Ramos (cell line): ENCODE measurements around the gene PRR5L.

Experiments
- in situ Hi-C: fragments of 300-500 bp; cut with MboI; formaldehyde crosslinking; loops from one replicate; pipeline ENCODE4 v1.14.3; 2022; ENCODE audit warnings: low sequenced_read_pairs; ENCODE audit not compliant: unreplicated experiment

Gene PRR5L, protein sequence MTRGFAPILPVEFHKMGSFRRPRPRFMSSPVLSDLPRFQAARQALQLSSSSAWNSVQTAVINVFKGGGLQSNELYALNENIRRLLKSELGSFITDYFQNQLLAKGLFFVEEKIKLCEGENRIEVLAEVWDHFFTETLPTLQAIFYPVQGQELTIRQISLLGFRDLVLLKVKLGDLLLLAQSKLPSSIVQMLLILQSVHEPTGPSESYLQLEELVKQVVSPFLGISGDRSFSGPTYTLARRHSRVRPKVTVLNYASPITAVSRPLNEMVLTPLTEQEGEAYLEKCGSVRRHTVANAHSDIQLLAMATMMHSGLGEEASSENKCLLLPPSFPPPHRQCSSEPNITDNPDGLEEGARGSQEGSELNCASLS

GRCh38 chr11:36295926-36296325, at the start of gene PRR5L:
TSS of gene PRR5L (plus strand) at chr11:36296288. CDS start at chr11:36401122, 104,834 bp downstream.
- in situ Hi-C loops: loop anchor here (10.0 to 25.0 kb wide), 2 partner anchors 199 to 441 kb away; no protein-coding TSS in a partner anchor

- in situ Hi-C loops: no loop called here
Measured at GRCh38 chr11:36247493-36247892, 48.6 kb upstream of the PRR5L start.

DNA sequence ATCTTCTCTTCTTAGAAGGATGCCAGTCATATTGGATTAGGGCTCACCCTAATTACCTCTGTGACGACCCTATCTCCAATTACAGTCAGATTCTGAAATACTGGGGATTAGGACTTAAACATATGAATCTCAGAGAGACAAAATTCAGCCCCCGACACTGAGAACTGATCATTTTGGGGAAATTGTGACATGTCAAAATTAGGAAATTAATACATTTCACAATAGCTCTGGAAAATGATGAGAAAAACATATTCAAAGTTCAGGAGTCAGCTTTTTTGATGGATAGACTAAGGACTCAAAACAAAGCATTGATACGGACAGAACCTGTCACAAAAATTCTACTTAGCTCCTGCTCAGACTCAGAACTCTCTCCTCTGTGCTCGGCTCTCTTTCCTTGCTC, 47.7 kb upstream of the PRR5L start:
- in situ Hi-C loops: no loop called here

GRCh38 chr11:36249246-36249645, 46.8 kb upstream of the PRR5L start:
- in situ Hi-C loops: no loop called here

- in situ Hi-C loops: no loop called here
Measured at GRCh38 chr11:36251823-36252222, 44.3 kb upstream of the PRR5L start.

DNA sequence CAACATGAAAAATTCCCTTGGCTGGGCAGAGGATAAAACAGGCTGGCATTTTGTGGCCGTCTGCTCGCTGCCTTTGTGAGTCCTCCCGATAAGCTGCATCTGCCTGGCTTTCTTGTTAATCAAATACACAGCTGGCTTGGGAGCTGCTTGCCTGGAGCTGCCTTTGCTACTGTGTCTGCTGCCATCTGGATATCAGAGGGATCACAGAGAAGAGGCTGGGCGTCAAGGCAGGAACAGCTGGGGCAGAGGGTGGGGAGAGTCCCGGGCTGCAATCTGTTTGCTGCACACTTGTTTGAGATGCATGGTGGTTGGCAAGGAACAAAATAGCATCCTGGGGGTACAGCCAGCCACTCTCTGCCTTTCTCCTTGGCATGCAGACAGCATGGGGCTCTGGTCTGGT, 42.9 kb upstream of the PRR5L start:
- in situ Hi-C loops: no loop called here

DNA sequence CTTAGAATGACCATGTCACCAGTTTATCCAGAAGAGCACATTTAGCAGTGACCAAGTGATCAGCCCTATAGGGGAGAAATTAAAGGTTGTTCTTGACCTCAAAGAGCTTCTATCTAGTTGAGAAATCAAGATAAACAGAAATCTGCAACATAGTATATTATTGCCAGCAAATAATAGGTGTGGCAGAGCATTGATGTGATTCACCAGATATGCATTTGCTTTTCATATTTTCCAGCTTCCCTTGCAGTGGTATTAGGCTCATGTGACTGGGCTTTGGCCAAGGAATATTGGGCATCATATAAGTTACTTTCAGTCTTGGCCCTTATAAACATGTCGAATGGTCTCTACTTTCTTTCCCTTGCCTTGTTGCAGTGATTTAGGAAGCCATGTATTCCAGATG, 41.4 kb upstream of the PRR5L start:
- in situ Hi-C loops: no loop called here

DNA sequence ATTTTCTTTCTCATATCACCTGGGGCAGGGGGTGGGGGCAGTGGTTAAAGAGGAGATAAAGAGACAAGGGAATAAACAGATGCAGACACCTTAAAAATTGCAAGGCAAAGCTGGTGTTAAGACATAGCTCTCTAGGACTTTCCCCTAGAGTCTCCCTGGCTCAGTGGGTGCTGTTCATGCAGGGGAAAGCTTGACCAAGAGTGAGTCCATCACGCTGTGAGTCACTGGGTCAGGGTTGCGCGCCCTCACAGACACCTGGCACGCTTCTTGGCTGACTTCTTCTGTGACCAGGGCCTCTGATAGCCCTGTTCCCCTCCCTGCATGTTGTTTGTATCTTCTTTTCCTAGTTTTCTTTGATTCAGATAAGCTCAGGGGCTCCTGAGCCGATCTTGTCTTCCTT, 38.7 kb upstream of the PRR5L start:
- in situ Hi-C loops: no loop called here

DNA sequence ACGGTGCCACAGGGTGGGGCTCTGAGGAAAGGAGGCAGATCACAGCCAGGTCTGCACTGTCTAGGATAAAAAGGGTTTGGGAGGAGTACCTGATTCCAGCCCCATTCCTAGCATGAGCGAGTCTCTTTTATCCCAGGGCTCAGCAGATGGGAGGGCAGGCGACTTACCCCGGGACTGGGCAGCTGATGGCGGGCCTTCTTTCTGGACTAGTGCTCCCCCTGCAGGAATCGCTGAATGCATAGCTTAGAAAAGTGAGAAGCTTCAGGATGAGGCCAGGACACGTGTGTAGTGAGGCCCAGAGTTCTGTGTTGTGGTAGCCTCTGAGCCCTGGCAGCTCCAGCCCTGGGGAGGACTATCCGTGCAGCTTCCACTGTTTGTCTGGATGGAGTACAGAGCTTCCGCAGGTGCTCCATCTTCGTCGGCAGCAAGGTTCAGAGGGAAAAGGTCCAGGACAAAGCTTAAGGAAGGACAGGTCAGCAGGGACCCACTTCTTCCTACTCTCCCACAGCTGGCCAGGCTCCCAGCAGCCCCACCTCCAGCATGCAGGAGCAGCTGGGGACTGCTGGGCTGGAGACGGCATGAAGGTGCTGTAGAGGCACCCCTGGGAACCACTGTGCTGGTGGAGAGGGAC, 37.2 kb upstream of the PRR5L start:
- in situ Hi-C loops: no loop called here

DNA sequence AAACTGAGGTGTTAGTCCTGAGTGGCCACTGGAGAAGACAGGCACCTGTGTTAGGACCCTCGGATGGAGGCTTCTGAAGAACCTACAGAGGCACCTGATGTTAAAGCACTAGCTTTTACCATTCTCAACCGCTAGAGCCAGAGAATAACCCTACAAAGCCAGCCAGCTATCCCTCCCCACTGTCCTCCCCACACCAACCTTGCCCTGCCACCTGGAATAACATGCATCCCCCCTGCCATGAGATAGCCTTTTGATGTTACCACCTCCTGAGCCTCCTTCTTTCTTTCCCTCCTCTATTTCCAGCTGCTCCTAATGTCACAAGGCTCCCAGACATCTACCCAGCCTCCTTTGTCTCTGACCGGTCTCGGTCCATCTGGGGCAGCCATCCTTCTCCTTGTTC, 35.0 kb upstream of the PRR5L start:
- in situ Hi-C loops: loop anchor here (10.0 kb wide), 1 partner anchor 646 kb away; the partner anchor contains the start of gene FJX1

- in situ Hi-C loops: loop anchor here (10.0 kb wide), 1 partner anchor 649 kb away; the partner anchor contains the start of gene FJX1
Measured at GRCh38 chr11:36264011-36264972, 31.8 kb upstream of the PRR5L start.

DNA sequence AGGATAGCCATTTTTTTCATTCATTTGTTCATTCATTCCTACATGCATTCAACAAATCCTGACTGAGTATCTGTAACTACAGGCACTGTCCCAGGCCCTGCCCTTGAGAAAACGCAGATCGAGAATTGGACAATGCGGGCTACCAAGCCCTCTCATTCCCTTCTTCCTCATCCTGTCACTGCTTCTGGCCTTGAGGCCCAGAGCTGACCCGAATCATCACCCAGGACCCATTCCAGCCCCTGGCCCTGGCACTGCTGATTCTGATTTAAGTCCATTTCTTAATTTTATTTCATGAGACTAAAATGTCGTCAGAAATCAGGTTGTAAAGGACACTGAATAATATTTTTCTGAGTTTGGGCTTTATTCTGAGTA, 31.1 kb upstream of the PRR5L start:
- in situ Hi-C loops: loop anchor here (10.0 kb wide), 1 partner anchor 650 kb away; the partner anchor contains the start of gene FJX1

DNA sequence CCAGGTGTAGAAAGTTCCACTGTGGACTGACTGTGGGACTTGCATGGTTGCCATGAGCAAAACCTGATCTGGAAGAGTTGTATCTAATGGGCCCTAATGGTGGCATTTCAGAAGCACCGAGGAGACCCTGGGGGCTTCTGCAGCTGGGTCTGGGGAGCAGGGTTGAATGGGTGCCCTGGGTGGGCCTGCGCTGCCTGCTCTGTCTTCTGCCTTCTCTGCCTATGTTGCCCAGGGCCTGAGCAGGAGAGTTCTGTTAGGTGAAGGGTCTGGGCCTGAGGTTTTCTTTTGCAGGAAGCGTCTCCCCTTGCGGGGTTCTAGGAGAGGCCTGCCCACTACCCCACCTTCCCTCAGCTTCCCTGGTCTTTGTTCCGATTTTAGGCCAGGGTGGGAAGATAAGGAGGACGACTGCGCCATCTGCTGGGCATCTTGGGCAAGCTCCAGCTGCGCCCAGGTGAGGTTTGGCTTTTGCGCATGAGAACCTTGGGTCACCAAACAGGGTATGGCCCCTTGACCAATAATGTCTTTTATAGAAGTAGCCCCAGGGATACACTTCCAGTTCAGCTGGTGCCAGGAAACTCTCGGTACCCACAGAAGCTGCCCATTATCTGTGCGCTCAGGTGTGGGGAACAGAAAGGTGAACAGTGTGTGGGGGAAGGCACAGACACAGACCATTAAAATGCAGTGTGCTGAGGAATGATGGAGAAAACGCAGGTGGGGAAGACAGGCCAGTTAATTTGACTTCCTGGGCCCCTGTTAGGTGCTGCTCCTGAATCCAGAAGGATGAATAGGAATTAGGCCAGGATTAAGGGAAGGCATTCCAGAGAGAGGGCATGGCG, 30.1 kb upstream of the PRR5L start:
- in situ Hi-C loops: loop anchor here (10.0 kb wide), 1 partner anchor 651 kb away; the partner anchor contains the start of gene FJX1

DNA sequence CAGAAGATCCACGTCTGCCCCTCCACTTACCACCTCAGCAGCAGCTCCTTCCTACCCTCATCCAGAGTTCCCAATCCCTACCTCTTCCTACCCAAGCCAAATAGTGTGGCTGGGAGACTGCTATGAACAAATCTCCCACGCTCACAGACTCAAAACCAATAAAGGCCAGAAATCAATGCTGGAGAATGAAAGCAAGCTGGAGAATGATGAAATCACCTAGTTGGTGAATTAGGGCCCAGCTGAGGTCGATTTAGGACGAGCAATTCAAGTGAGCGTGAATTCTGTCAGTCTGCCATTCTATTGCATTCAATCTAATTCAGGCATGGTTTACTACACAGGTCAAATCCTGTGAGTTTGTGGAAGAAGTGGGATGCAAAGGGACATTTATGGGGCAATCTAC, 29.3 kb upstream of the PRR5L start:
- in situ Hi-C loops: loop anchor here (10.0 kb wide), 1 partner anchor 652 kb away; the partner anchor contains the start of gene FJX1

GRCh38 chr11:36268337-36268985, 27.6 kb upstream of the PRR5L start:
- in situ Hi-C loops: loop anchor here (10.0 kb wide), 1 partner anchor 654 kb away; the partner anchor contains the start of gene FJX1

DNA sequence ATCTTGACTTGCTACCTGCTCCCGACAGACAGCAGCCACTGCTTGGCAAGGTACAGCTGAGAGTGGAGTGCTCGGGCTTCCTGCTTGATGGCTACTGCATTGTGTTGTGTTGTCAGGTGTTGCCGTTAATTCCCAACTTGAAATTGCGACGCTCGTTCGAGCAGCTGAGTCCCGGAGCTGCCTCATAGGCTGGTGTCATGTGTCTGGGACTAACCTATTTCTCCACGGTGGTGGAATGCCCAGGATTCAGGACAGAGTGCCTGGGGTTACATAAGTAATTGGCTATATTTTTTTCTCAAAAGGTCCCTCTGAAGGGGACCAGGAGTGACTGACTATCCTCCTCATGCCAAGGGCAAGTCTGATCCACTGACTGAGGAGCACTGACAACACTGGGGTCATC, 25.4 kb upstream of the PRR5L start:
- in situ Hi-C loops: no loop called here

- in situ Hi-C loops: no loop called here
Measured at GRCh38 chr11:36271794-36272407, 24.2 kb upstream of the PRR5L start.

GRCh38 chr11:36273110-36273509, 23.0 kb upstream of the PRR5L start:
- in situ Hi-C loops: no loop called here
